GM19193 (cell line): ENCODE measurements around the gene ITGA1.

ENCODE experiments used
- POLR2A ChIP-seq: IDR thresholded peaks from 4 replicates; pipeline ENCODE4 v1.6.1; 2011; ENCODE audit not compliant: insufficient read depth, insufficient read length; ENCODE audit errors: extremely low read depth

The ITGA1 gene

DNA sequence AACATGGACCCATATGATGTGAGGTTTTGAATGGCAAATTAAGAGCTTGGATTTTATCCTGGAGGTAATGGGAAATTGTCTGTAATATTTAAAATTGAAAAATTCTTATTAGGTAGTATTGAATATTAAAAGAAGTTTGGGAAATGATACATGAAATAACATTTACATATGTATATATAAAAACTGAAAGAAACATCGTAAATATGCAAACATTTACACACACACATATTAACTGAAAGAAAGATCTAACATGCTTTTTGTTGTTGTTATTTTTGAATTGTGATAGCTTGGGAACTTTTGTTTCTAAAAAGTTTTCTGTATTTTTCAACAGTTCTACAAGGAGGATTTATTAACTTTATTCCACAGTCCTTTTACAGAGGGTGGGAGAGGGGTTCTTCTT, 118.6 kb downstream of the ITGA1 start:
- no peak for TF ChIP-seq POLR2A

GRCh38 chr5:52906845-52907244, 119.1 kb downstream of the ITGA1 start:
- no peak for TF ChIP-seq POLR2A

DNA sequence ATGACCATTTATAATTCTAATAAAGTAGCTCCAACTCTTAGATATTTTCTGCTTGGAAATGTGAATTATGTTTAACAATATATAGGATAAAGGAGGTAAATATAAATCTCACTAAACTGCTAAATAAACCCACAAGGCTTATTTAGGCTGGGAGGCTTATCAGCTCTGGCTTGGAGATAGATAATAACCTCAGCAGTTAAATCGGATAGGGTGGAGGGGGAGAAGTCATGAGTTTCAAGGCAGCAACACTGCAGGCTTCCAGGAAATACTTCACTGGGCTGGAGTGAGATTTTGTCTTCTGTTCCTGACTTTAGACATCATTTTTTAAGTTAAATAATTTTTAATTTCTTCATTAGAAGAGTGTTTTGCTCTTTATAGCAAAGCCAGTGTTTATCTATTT, 121.5 kb downstream of the ITGA1 start:
- no peak for TF ChIP-seq POLR2A

DNA sequence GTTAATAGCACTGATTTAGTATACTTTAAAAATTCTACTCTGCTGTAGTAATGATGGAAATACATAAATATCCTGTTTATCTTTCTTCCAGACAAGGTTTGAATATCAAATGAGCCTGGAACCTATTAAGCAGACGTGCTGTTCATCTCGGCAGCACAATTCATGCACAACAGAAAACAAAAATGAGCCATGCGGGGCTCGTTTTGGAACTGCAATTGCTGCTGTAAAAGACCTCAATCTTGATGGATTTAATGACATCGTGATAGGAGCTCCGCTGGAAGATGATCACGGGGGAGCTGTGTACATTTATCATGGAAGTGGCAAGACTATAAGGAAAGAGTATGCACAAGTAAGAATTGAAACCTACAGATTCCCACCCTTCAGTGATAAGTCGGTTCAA, 122.4 kb downstream of the ITGA1 start:
- no peak for TF ChIP-seq POLR2A

GRCh38 chr5:52915176-52915875, 127.6 kb downstream of the ITGA1 start:
- no peak for TF ChIP-seq POLR2A

DNA sequence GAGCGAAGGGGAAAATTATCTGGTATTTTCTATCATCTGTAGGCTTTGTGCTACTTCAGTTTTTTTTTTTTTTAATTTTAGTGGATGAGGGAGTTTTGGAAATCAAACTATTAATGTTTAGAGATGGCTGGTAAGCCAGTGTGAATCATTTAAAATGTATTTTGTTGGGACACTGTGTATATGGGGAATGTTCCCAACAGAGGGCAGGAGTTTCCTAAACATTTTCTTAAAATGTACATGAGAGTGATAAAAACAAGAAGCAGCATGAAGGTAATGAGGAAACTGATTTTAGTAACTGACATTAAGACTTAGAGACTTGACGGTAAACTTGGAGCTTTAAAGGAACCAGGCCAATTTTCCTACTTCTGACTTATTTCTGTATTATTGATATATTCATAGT, 133.2 kb downstream of the ITGA1 start:
- TF ChIP-seq POLR2A = no peak

DNA sequence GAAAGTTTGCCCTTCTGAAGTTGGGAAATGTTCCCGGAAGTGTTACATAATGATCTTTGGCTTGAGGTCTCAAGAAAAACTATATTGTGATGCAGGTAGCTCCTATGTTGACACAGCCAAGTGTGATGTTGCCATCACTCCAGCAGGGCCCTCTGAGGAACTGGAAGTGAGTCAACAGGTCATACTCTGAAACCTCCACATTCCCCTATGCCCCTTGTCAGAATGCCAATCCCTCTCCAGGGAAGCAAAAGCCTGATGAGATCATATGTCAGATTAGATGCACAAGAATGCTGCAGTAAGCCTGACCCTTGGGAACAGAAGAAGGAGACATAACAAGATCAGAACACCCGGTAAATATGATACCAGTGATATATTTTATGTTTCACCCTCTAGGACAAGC, 134.7 kb downstream of the ITGA1 start:
- TF ChIP-seq POLR2A = no peak

- TF ChIP-seq POLR2A = no peak
These were observed 136.7 kb downstream of the ITGA1 start for GRCh38 chr5:52924456-52924855.

- TF ChIP-seq POLR2A = no peak
These were observed 137.3 kb downstream of the ITGA1 start for GRCh38 chr5:52925001-52925400.

DNA sequence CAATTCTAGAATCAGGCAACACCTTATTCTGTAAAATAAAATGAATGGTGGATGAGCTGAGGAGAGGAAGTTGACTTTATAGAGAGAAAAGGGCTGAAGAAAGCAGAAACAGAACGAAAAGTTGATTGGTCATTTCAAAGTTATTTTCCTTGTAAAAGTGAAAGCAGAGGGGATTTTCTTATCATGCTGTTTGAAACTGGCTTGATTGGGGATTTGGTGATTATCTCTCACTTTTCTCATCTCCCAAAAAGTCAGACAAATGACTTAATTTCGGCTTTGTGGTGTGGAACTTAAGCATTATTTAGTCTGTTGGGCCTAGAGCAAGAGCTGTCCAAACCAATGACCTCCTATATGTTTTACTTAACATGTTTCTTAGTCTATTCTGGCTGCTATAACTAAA, 141.0 kb downstream of the ITGA1 start:
- no peak for TF ChIP-seq POLR2A

DNA sequence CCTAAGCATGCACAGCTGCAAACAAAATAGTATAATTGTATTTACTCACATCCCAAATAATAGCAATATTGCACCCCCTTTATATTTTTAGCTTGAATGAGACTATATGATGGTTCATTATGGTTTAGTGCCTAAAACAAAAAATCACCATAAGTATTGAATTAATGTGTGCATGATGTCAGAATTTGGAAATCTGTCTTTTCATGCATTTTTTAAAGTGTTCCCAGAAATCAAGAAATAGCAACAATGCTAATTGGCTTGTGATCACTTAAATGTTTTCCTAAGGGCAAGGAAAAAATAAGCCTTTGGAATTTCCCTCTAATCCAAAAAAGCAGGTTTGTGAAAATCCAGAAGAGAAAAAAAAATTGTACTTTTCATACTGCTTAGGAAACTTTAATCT, 150.5 kb downstream of the ITGA1 start:
- TF ChIP-seq POLR2A = no peak

DNA sequence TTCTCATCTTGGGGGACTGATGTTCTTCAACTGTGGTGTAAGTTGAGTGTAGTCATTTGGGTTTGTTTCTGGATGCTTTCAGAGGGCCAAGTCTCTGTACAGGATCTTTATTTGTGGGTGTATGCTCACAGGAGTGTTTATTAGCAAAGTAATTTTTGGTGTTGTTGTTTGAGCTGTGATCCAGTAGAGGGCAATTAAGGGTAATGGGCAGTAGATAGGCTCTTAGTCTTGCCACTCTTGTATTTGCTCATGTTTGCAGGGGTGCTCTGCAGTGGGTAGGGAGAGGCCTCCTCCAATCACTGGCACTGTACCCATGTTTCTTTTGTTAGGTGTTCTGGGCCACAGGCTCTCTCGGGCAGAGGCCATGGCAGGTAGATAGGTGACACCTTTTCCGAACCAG, 155.6 kb downstream of the ITGA1 start:
- TF ChIP-seq POLR2A = no peak

DNA sequence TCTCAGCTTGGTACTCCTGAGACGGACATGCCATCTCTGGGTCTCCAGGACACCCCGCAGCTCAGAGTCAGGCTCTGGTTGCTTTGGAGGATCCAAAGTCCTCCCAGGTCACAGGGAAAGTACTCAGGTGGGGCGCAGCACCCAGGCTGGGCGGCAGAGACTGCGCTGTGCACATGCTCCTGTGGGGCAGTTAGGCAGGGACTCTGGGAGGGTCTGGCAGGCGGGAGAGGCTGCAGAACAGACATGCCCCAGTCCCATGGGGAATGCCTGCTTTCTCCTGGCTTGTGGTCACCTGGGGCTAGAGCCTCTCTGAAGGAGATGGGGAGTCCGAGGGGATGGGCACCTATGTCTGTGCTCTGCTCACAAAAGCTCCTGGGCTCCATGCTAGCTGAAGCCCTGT, 156.1 kb downstream of the ITGA1 start:
- TF ChIP-seq POLR2A = no peak

- TF ChIP-seq POLR2A = no peak
These were observed 157.3 kb downstream of the ITGA1 start for GRCh38 chr5:52945040-52945439.

GRCh38 chr5:52947208-52947607, 159.5 kb downstream of the ITGA1 start:
- no peak for TF ChIP-seq POLR2A

DNA sequence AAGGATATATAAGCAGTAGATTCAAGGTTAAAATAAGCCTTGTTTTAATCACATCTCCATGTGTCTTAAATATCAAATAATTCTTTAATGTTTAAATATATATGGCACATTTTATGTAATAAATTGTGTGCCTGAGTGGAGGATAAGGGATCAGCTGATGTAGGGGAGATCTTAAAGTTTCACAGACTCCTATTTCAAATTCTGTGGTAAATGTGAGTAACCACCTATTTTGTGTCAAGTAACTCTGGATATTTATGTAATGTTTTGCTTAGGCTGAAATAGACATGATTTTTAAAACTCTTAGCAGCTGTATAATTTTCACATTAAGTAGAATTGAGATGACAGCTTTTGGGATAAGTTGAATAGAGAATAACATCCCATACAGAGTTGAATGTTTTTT, 160.1 kb downstream of the ITGA1 start:
- TF ChIP-seq POLR2A = no peak
